Stimulated activated CD4-positive, alpha-beta T cell treated with anti-CD3 and anti-CD28 coated beads, Interleukin-2, amount 100 ng/mL, for 4 hours (primary cell): ENCODE results near the gene COX20.

Experiments used
- DNase-seq: peaks from one replicate; pipeline ENCODE4 v3.0.0-alpha.2; 2020; ENCODE audit warnings: low read depth

The COX20 gene

DNA sequence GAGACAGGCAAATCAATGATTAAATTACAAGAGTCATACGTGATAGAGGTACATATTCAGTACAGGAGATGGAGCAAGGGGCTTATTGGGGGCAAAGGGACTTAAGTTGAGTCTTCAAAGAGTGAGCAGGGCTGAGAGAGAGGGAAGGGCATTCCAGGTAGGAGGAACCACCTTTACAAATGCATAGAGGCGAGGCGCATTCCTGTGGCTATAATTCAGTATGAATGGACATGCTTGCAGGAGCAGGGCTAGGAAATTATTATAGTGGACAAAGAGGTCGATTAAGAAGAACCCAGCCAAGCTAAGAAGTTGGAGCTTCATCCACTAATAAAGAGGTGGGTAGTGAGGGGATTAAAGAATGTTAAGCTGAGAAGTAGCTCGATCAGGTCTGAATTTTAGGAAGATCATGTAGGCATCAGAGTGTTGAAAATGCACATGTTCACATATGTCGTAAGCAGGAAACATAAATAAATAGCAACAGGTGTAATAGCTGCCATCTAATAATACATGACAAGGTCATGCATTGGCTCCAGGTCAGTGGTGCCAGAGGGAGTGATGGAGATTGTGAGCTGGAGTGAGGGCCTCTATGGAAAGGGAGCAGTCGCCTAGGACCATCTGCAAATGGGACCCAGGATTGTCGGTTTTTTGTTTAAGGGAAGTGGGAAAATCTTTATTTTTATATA lies 40.9 kb downstream of the COX20 start:
- no peak for DNase-seq

GRCh38 chr1:244878681-244879080 lies 43.2 kb downstream of the COX20 start:
- DNase-seq: no peak

DNA sequence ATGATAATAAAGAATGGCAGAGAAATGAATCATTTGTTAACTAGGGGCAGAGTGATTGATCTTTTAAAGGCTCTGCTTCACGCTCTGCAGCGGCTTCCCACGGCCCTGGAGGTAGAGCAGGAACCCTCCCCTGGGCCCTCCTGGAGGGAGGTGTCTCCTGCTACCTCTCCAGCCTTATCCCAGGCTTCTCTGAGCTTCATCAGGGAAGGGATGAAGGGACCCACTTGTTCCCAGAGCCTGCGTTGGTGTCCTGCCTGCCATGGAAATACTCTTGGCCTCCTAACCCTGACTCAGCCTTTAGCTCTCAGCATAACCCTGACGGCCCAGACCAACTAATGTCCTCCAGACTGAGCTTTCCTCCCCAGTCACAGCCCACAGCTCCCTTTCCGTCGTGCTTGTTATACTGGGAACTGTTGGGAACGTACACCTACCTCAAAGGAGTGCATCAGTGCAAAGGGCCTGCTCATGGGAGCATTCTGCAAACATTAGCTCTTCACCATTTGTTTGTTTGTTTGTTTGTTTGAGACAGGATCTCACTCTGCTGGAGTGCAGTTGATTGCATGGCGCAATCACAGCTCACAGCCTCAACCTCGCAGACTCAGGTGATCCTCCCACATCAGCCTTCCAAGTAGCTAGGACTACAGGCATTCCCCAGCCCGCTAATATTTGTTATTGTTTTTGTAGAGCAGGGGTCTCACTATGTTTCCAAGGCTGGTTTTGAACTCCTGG lies 46.3 kb downstream of the COX20 start:
- DNase-seq: no peak

DNA sequence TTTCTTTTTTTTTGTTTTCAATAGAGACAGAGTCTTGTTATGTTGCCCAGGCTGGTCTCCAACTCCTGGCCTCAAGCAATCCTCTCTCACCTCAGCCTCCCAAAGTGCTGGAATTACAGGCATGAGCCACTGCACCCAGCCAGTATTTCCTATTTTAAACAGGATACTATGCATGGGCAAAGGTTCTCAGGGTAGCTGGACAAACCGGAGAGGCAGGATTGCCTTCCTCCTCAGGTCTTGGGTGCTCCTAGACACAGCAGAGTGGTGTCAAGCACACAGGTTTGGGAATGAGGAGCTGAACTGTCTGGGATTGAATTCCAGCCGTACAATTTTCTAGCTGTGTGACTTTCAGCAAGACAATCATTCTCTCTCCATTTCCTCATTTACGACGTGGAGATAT lies 51.8 kb downstream of the COX20 start:
- DNase-seq: no peak

GRCh38 chr1:244893836-244894235 lies 58.4 kb downstream of the COX20 start:
- DNase-seq: no peak
